AG04449 (cell line): ENCODE measurements around the gene TMEM80.
A peak's percentile ranks its signal among the peaks of the same experiment; 100 is the strongest.

Source experiments
- CTCF ChIA-PET: fragments of 350-600 bp; formaldehyde crosslinking; extraction: SDS; loops from one replicate; lab custom pipeline; 2021; ENCODE audit warnings: antibody characterized with exemption; lab: Yijun Ruan, JAX
- POLR2A ChIA-PET: fragments of 400-600, 350-600 bp; formaldehyde crosslinking; extraction: SDS; loops from one replicate; lab custom pipeline; 2020; ENCODE audit warnings: antibody characterized with exemption, inconsistent platforms; lab: Yijun Ruan, JAX
- DNase-seq: peaks from one replicate; pipeline ENCODE4 v3.0.0-alpha.2; 2010; ENCODE audit warnings: low read depth, low spot score
- H3K4me3 ChIP-seq: 2 replicates; pipeline ENCODE4 v1.5.1; 2011; ENCODE audit warnings: low read depth, mild to moderate bottlenecking, control low read depth, low read length
- TF ChIP-seq, protein P1 (sequence below): IDR thresholded peaks from one replicate; pipeline ENCODE4 v1.5.1; 2011; ENCODE audit warnings: mild to moderate bottlenecking, moderate library complexity, low read length, control low read depth, inconsistent platforms; ENCODE audit not compliant: insufficient read depth; ENCODE audit errors: missing control alignments

TMEM80 gene

DNA sequence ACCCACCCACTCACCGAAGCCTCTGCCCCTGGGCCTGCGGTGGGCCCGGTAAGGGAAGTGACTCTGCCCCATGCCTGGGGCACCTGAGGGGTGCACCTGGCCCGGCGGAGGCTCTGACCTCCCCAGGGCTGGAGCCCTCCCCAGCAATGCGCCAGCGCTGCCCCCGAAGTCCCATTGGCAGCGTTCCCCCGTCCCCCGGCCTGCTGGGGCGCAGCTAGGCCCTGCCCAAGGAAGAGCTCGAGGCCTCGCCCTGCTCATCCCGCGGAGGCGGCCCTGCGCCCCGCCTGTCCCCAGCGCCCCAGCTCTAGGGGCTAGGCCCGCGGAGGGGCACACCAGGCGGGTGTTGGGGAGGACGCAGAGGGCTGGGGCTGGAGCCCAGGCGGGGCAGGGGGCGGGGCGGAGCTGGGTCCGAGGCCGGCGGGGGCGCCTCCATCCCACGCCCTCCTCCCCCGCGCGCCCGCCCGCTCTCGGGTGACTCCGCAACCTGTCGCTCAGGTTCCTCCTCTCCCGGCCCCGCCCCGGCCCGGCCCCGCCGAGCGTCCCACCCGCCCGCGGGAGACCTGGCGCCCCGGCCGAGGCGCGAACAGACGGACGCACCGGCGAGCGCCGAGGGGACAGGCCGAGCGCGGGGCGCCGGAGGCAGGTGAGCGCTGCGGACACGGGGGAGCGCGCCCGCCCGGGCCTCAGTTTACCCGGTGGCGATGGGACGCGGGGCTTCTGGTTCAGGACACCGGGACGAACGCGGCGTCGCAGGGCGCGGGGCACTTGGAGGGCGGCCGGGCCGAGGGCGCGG is 10.2 kb downstream of the TMEM80 start, which contains the start of gene EPS8L2:
Gene EPS8L2 (plus strand): TSS at position 586 of the 793 bp plus-strand sequence. CDS start 3,177 bp downstream, outside the sequence.
- POLR2A ChIA-PET, result interaction anchor here (0.7 to 2.4 kb wide), 4 partner anchors 9 to 43 kb away, joined by 3 to 9 read pairs (median 5); partner anchors contain the start of genes DEAF1 and TMEM80
- H3K4me3 ChIP-seq, result peak within 1 kb of the TSS; percentile 61
- no peak for DNase-seq
- TF ChIP-seq, protein P1, sequence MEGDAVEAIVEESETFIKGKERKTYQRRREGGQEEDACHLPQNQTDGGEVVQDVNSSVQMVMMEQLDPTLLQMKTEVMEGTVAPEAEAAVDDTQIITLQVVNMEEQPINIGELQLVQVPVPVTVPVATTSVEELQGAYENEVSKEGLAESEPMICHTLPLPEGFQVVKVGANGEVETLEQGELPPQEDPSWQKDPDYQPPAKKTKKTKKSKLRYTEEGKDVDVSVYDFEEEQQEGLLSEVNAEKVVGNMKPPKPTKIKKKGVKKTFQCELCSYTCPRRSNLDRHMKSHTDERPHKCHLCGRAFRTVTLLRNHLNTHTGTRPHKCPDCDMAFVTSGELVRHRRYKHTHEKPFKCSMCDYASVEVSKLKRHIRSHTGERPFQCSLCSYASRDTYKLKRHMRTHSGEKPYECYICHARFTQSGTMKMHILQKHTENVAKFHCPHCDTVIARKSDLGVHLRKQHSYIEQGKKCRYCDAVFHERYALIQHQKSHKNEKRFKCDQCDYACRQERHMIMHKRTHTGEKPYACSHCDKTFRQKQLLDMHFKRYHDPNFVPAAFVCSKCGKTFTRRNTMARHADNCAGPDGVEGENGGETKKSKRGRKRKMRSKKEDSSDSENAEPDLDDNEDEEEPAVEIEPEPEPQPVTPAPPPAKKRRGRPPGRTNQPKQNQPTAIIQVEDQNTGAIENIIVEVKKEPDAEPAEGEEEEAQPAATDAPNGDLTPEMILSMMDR, result no peak
- CTCF ChIA-PET, result interaction anchor here (1.5 to 17.1 kb wide), 3 partner anchors 9 to 42 kb away, joined by 5 to 198 read pairs (median 17); no protein-coding TSS in a partner anchor

DNA sequence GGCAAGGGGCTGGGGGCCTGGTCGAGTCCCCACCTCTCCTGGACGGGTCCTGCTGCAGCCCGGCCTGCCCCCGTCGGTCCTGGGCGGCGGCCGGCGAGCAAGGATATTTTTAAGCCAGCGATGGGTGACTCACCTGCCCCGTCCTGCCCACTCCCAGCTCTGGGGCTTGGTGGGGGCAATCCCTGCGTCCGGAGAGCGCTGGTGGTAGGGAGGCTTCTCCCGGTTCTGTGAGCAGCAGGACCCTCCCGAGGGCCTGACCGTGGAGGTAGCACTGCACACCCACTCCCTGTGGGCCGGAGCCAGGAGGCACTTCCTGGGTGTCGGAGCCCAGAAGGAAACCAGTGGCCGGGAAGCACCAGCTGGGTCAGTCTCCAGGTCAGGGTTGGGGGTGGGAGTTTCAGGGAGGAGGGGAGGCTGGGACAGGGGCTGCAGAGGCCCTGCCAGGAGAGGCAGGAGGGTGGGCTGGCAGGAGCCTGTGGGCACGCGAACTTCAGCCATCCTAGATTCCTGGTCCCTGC is 10.9 kb downstream of the TMEM80 start:
- H3K4me3 ChIP-seq, result peak overlapping the region; percentile 61
- POLR2A ChIA-PET, result interaction anchor here (0.9 to 2.4 kb wide), 7 partner anchors 9 to 65 kb away, joined by 3 to 9 read pairs (median 5); partner anchors contain the start of genes DEAF1 and TMEM80
- no peak for DNase-seq

DNA sequence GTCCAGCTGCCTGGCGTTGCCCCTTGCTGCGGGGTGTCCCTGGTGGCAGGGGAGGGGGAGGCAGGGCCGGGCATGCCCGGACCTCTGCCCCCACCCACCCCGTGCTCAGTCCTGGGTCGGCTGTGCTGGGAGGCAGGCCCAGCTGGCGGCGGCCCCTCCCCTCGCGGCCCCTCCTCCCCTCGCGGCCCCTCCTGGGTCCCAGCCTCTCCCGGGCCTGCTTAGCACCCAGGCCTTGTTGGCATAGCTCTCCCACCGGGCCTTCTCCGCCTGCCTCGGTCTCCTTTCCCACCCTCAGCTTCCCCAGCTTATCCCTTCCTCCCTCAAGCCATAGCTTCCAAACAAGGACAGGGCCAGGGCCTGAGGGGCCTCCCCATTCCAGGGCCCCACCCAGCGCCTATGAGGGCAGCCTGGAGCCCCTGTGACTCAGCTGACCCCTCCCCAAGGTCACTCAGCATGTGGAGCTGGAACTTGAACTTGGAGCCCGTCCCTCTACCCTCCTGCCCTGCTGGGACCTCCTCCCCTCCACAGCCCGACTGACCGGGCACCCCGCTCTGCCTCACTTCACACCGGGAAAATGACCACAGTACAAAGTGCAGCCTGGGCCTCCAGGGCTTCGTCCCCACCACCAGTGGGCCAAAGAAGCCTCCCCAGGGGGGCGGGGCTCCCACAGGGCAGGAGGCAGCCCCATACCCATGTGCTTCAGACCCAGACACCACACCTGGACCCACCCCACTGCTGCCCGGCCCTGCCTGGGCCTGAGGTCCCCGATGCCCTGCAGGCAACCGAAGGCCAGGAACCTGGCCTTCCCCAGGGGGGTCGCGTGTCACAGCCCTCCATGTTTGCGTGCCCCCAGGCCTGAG is 11.6 kb downstream of the TMEM80 start:
- DNase-seq, result no peak
- H3K4me3 ChIP-seq, result peak overlapping the region; percentile 61
- POLR2A ChIA-PET, result interaction anchor here (0.9 to 2.4 kb wide), 7 partner anchors 10 to 64 kb away, joined by 3 to 9 read pairs (median 5); partner anchors contain the start of genes DEAF1 and TMEM80

More for the DNA sequence above, 10.9 kb downstream of the TMEM80 start:
- TF ChIP-seq, protein P1, result no peak
- CTCF ChIA-PET, result interaction anchor here (1.5 to 17.1 kb wide), 3 partner anchors 9 to 42 kb away, joined by 5 to 198 read pairs (median 17); no protein-coding TSS in a partner anchor

DNA sequence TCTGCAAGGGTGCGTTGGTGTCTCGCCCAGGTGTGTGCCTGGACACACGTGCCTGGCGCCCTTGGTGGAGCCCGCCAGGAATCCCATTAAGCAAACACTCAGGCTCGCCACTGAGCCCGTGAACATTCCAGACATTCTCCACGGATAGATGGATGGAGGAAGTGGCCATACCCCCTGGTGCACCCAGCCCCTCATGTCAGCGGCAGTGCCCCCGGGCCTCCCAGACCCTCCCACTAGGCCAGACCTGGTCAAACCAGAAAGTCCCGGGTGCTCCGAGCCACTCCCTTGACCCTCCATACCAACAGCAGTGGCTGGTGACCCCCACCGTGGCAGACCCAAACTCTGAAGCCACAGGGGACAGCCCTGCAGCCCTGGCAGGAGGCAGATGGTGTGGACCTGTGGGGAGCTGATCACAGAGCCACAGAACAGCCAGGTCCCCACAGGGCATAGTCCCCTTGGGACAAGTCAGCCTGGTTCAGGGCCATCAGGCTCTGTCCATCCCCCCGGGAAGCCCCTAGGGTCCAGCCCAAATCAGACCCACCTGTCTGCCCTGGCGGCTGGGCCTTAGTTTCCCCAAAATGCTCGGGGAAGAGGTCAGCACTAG is 12.3 kb downstream of the TMEM80 start:
- no peak overlapping the region for H3K4me3 ChIP-seq
- ChIA-PET POLR2A (interaction anchor here (1.4 to 2.0 kb wide), 2 partner anchors 13 to 18 kb away, joined by 7 to 9 read pairs; partner anchors contain the start of genes DEAF1 and TMEM80), CTCF (interaction anchor here (2.5 to 17.1 kb wide), 2 partner anchors 11 to 16 kb away, joined by 17 to 198 read pairs; no protein-coding TSS in a partner anchor)
- TF ChIP-seq, protein P1, result no peak
- DNase-seq, result no peak

More for the DNA sequence above, 11.6 kb downstream of the TMEM80 start:
- CTCF ChIA-PET, result interaction anchor here (2.5 to 17.1 kb wide), 2 partner anchors 10 to 17 kb away, joined by 17 to 198 read pairs; no protein-coding TSS in a partner anchor
- TF ChIP-seq, protein P1, result peak; percentile 19

DNA sequence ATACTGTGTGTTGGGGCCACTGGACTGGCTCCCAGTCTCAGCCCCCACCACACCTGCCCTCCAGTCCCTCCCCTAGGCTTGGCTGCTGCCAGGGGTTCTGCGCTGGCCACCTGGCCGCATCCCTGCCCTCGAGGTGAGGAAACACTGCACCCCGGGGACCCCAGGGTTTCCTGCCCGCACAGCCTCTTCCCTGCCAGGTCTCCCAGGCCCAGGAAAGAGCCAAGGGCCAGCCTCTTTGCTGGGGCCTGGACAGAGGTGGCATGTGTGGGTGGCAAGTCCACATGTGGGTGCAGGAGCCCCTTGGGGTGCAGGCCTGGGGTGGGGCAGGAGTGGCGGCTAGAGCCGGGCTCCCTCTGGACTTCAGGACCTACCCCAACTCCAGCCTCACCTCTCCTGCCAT is 12.9 kb downstream of the TMEM80 start:
- TF ChIP-seq, protein P1, result no peak
- ChIA-PET POLR2A (no interaction called here), CTCF (interaction anchor here (5.2 kb wide), 1 partner anchor 15 kb away, joined by 34 read pairs; no protein-coding TSS in a partner anchor)
- H3K4me3 ChIP-seq, result no peak overlapping the region
- no peak for DNase-seq
